Suprapubic skin (tissue), 4 donors: ENCODE data around the gene GNA12.
"Not testable (repeated sequence)": the region's sequence is repeated elsewhere in the genome, so short reads cannot be mapped to it uniquely, and the experiment has no call there.

Source experiments
- EP300 ChIP-seq: sonication (generic); formaldehyde crosslinking; IDR thresholded peaks from one replicate; pipeline ENCODE4 v1.6.1; 2017; ENCODE audit warnings: antibody characterized with exemption
- POLR2A ChIP-seq, 2 donors: fragments of 450-650 bp; IDR thresholded peaks; one replicate each; pipeline ENCODE4 v1.6.1; 2017; ENCODE audit warnings: antibody characterized with exemption in 2 of 2, mild to moderate bottlenecking in 2 of 2, moderate library complexity in 2 of 2
- POLR2AphosphoS5 ChIP-seq, 3 donors: sonication (generic); formaldehyde crosslinking; IDR thresholded peaks; one replicate each; pipeline ENCODE4 v1.6.1; 2017; ENCODE audit warnings: antibody characterized with exemption in 3 of 3
- TF ChIP-seq, protein P1 (sequence below), 2 donors: fragments of 200-600 bp in 1 of 2; fragments of 450-650 bp in 1 of 2; sonication (generic) in 1 of 2; IDR thresholded peaks; one replicate each; pipeline ENCODE4 v1.5.1; 2016 to 2019; ENCODE audit warnings: antibody characterized with exemption in 2 of 2, mild to moderate bottlenecking in 1 of 2, moderate library complexity in 1 of 2

DNA sequence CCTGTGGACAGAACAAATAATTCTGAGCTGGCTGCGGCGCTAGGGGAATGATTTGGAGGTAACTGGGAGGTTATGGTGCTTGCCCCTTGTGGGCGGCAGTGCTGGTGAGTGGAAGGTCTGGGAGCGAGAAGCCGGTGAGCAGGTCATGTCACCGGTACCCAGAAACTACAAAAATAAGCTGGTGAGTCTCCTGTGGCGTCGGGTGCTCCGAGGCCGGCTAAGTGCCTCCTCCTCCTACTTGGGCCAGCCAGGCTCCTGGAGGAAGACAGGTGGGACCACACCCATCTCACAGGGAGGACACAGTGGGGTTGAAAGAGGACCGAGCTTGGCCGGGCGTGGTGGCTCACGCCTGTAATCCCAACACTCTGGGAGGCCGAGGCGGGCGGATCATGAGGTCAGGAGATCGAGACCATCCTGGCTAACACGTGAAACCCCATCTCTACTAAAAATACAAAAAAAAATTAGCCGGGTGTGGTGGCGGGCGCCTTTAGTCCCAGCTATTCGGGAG lies 152.1 kb downstream of the GNA12 start:
- not testable (repeated sequence) for TF ChIP-seq EP300; POLR2A (IDR thresholded peaks at IDR 0.05); POLR2AphosphoS5 (IDR thresholded peaks at IDR 0.05)
- TF ChIP-seq, protein P1, sequence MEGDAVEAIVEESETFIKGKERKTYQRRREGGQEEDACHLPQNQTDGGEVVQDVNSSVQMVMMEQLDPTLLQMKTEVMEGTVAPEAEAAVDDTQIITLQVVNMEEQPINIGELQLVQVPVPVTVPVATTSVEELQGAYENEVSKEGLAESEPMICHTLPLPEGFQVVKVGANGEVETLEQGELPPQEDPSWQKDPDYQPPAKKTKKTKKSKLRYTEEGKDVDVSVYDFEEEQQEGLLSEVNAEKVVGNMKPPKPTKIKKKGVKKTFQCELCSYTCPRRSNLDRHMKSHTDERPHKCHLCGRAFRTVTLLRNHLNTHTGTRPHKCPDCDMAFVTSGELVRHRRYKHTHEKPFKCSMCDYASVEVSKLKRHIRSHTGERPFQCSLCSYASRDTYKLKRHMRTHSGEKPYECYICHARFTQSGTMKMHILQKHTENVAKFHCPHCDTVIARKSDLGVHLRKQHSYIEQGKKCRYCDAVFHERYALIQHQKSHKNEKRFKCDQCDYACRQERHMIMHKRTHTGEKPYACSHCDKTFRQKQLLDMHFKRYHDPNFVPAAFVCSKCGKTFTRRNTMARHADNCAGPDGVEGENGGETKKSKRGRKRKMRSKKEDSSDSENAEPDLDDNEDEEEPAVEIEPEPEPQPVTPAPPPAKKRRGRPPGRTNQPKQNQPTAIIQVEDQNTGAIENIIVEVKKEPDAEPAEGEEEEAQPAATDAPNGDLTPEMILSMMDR (IDR thresholded peaks at IDR 0.05) = not testable (repeated sequence)
